Peyer's patch (tissue), 4 donors: ENCODE results near the gene PSMA2. TPM values are rescaled to one million over a fixed set of nuclear protein-coding genes. Genes with fewer than 3 reads are reported as not detected.

Source experiments
- DNase-seq, 3 donors: peaks; one replicate each; pipeline ENCODE4 v3.0.0-alpha.2; 2017 to 2019
- H3K27ac ChIP-seq, 4 donors: fragments of 200-600 bp; sonication (generic); one replicate each; pipeline ENCODE4 v1.5.1; 2016 to 2019
- H3K27me3 ChIP-seq, 2 donors: fragments of 200-600 bp; sonication (generic); one replicate each; pipeline ENCODE4 v1.5.1; 2019
- H3K36me3 ChIP-seq, 3 donors: fragments of 200-600 bp; sonication (generic); one replicate each; pipeline ENCODE4 v1.5.1; 2016 to 2019
- H3K4me1 ChIP-seq, 4 donors: fragments of 200-600 bp; sonication (generic); one replicate each; pipeline ENCODE4 v1.5.1; 2016 to 2019
- H3K4me3 ChIP-seq, 4 donors: fragments of 200-600 bp; sonication (generic); 1 replicate in 3 of 4; 2 replicates in 1 of 4; pipeline ENCODE4 v1.5.1; 2016 to 2019; ENCODE audit warnings: mild to moderate bottlenecking in 1 of 4
- H3K9me3 ChIP-seq, 4 donors: fragments of 200-600 bp; sonication (generic); one replicate each; pipeline ENCODE4 v1.5.1; 2016 to 2019; ENCODE audit warnings: mild to moderate bottlenecking in 1 of 4
- CTCF ChIP-seq, 6 experiments: fragments of 450-650 bp in 4 of 6; fragments of 200-600 bp in 2 of 6; sonication (generic) in 1 of 6; IDR thresholded peaks; one replicate each; pipeline ENCODE4 v1.5.1; 2017 to 2019; ENCODE audit warnings: antibody characterized with exemption in 6 of 6, mild to moderate bottlenecking in 3 of 6, moderate library complexity in 1 of 6
- POLR2A ChIP-seq, 2 donors: fragments of 450-650 bp; IDR thresholded peaks; one replicate each; pipeline ENCODE4 v1.5.1; 2017; ENCODE audit warnings: antibody characterized with exemption in 2 of 2, mild to moderate bottlenecking in 2 of 2, moderate library complexity in 2 of 2
- total RNA-seq, 4 donors: library from RNA; depleted of rRNA; stranded (reverse); fragments of >200 nt; gene quantifications; one replicate each; pipeline ENCODE4 v1.1.0, GENCODE V29; 2016

Gene PSMA2
- total RNA-seq = 10 to 100 TPM; 28.1 to 66.8 (median 55.8) TPM

- Histone ChIP-seq H3K27me3 (no peaks in the 10 kb centered on the region), H3K36me3 (peaks cover 0 to 26% (median 0%) of the 10 kb centered on the region in 3 donors), H3K4me1 (peaks cover 0 to 49% (median 3%) of the 10 kb centered on the region in 4 donors), H3K9me3 (no peaks in the 10 kb centered on the region), H3K4me3 (peak within 1 kb of the TSS; percentile 73 to 96 (median 84)), H3K27ac (peak within 1 kb of the TSS; percentile 77 to 81 (median 80))
- no peak for TF ChIP-seq CTCF (IDR thresholded peaks at IDR 0.05)
- TF ChIP-seq POLR2A (IDR thresholded peaks at IDR 0.05) = peak; percentile 30 to 68
- peak; percentile 91 to 98 (median 93) for DNase-seq
Measured at GRCh38 chr7:42931834-42932651, at the start of gene PSMA2, which contains the start of gene MRPL32. TSS of gene PSMA2 (minus strand) at chr7:42932174. CDS start at chr7:42932158, 16 bp downstream. TSS of gene MRPL32 (plus strand) at chr7:42932376. CDS start at chr7:42932387, 11 bp downstream.

GRCh38 chr7:42981601-42982000 is 49.6 kb upstream of the PSMA2 start:
- Histone ChIP-seq H3K36me3 (no peaks in the 10 kb centered on the region), H3K27me3 (no peaks in the 10 kb centered on the region), H3K4me1 (no peaks in the 10 kb centered on the region), H3K27ac (no peak overlapping the region), H3K9me3 (no peaks in the 10 kb centered on the region), H3K4me3 (no peak overlapping the region)
- TF ChIP-seq CTCF (IDR thresholded peaks at IDR 0.05) (no peak), POLR2A (IDR thresholded peaks at IDR 0.05) (no peak)
- DNase-seq = no peak

- DNase-seq = no peak
- H3K4me3 ChIP-seq = no peak overlapping the region
- no peaks in the 10 kb centered on the region for H3K4me1 ChIP-seq
- H3K27me3 ChIP-seq = no peaks in the 10 kb centered on the region
- TF ChIP-seq CTCF (IDR thresholded peaks at IDR 0.05) (no peak), POLR2A (IDR thresholded peaks at IDR 0.05) (no peak)
- H3K27ac ChIP-seq = no peak overlapping the region
- H3K9me3 ChIP-seq = no peaks in the 10 kb centered on the region
- no peaks in the 10 kb centered on the region for H3K36me3 ChIP-seq
Measured at GRCh38 chr7:42980514-42980913, 48.5 kb upstream of the PSMA2 start.

GRCh38 chr7:42980084-42980483 is 48.1 kb upstream of the PSMA2 start:
- DNase-seq = no peak
- Histone ChIP-seq H3K27ac (no peak overlapping the region), H3K27me3 (no peaks in the 10 kb centered on the region), H3K4me3 (no peak overlapping the region), H3K4me1 (no peaks in the 10 kb centered on the region), H3K9me3 (no peaks in the 10 kb centered on the region), H3K36me3 (no peaks in the 10 kb centered on the region)
- no peak for TF ChIP-seq CTCF (IDR thresholded peaks at IDR 0.05)
- TF ChIP-seq POLR2A (IDR thresholded peaks at IDR 0.05) = no peak

- H3K36me3 ChIP-seq = no peaks in the 10 kb centered on the region
- H3K9me3 ChIP-seq = no peaks in the 10 kb centered on the region
- no peak for TF ChIP-seq POLR2A (IDR thresholded peaks at IDR 0.05)
- TF ChIP-seq CTCF (IDR thresholded peaks at IDR 0.05) = no peak
- no peak for DNase-seq
- no peaks in the 10 kb centered on the region for H3K27me3 ChIP-seq
- no peak overlapping the region for H3K27ac ChIP-seq
- H3K4me3 ChIP-seq = no peak overlapping the region
- H3K4me1 ChIP-seq = no peaks in the 10 kb centered on the region
Measured at GRCh38 chr7:42978496-42978895, 46.5 kb upstream of the PSMA2 start.
